Mucosa of descending colon (tissue), 3 donors: ENCODE data around the gene THADA. TPM values are rescaled to one million over a fixed set of nuclear protein-coding genes. Genes with fewer than 3 reads are reported as not detected.
A peak's percentile ranks its signal among the peaks of the same experiment; 100 is the strongest.

Experiments
- ATAC-seq: fragments of 200-7000 bp; cut with Tn5 transposase; one replicate; pipeline ENCODE4 v1.9.1; 2020; ENCODE audit warnings: mild to moderate bottlenecking, moderate library complexity
- DNase-seq, 3 donors: peaks; one replicate each; pipeline ENCODE4 v3.0.0-alpha.2; 2020
- H3K36me3 ChIP-seq: fragments of 200-600 bp; one replicate; pipeline ENCODE4 v1.8.0; 2021; ENCODE audit warnings: low read depth, mild to moderate bottlenecking
- H3K4me1 ChIP-seq: fragments of 200-600 bp; one replicate; pipeline ENCODE4 v1.8.0; 2021; ENCODE audit warnings: low read depth, mild to moderate bottlenecking
- H3K4me3 ChIP-seq: fragments of 200-600 bp; one replicate; pipeline ENCODE4 v1.8.0; 2021; ENCODE audit warnings: mild to moderate bottlenecking
- H3K9me3 ChIP-seq: fragments of 200-600 bp; one replicate; pipeline ENCODE4 v1.8.0; 2021; ENCODE audit warnings: mild to moderate bottlenecking
- intact Hi-C, 2 donors: fragments of 100-400 bp; cut with DNase I in 1 of 2; cut with micrococcal nuclease in 1 of 2; formaldehyde crosslinking; loops; one replicate each; pipeline versions ENCODE4 v1.11.0 to v1.11.1; 2022; cut with DNase I, micrococcal nuclease
- total RNA-seq, 3 donors: library from RNA; stranded (reverse); fragmentation: NEBNext Ultra II Directional in 2 of 3; extraction: Animal tissue kit (Norgen Biotek cat#: 25700) in 2 of 3; gene quantifications; one replicate each; pipeline versions ENCODE4 v1.2.1 to v1.2.4, GENCODE V29; 2021 to 2023
- TF ChIP-seq, protein P1 (sequence below): fragments of 200-600 bp; IDR thresholded peaks from one replicate; pipeline ENCODE4 v1.8.0; 2022; ENCODE audit warnings: antibody characterized with exemption, mild to moderate bottlenecking
- donor health status: DM: no; HTN: no; CAD: no; lungs with moderate emphysema.
- donor health status: DM: no; HTN: no; CAD: no.
- donor health status: DM: no; HTN: yes; CAD: no.

THADA gene
- total RNA-seq, 3 donors from 2014 or later = 20.1 to 26.7 (median 25.3) TPM

DNA sequence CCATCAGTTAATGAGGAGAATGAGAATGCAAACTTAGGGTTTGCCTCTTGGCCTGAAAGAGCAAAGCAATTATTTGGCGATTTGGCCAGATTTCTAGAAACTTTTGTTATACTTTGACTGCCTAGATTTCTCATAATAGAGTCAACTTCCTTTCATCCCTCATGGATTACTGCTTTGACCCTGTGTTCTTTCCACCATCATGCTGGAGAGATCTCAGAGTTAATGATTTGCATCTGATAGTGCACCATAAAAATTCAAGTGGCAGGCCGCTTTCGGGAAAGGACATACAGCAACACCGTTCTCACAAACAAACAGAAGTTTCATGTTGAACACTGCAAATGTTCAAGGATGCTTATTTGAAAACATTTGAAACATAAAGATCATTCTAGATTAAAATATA is 225.7 kb downstream of the THADA start:
- peaks cover 18% of the 10 kb centered on the region for H3K4me1 ChIP-seq
- intact Hi-C loops = no loop called here
- ATAC-seq (peak; percentile 95), DNase-seq (peak in 1 of 3 donors; percentile 57)
- TF ChIP-seq, protein P1, sequence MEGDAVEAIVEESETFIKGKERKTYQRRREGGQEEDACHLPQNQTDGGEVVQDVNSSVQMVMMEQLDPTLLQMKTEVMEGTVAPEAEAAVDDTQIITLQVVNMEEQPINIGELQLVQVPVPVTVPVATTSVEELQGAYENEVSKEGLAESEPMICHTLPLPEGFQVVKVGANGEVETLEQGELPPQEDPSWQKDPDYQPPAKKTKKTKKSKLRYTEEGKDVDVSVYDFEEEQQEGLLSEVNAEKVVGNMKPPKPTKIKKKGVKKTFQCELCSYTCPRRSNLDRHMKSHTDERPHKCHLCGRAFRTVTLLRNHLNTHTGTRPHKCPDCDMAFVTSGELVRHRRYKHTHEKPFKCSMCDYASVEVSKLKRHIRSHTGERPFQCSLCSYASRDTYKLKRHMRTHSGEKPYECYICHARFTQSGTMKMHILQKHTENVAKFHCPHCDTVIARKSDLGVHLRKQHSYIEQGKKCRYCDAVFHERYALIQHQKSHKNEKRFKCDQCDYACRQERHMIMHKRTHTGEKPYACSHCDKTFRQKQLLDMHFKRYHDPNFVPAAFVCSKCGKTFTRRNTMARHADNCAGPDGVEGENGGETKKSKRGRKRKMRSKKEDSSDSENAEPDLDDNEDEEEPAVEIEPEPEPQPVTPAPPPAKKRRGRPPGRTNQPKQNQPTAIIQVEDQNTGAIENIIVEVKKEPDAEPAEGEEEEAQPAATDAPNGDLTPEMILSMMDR = no peak
- no peaks in the 10 kb centered on the region for H3K36me3 ChIP-seq
- no peak overlapping the region for H3K4me3 ChIP-seq
- no peaks in the 10 kb centered on the region for H3K9me3 ChIP-seq

DNA sequence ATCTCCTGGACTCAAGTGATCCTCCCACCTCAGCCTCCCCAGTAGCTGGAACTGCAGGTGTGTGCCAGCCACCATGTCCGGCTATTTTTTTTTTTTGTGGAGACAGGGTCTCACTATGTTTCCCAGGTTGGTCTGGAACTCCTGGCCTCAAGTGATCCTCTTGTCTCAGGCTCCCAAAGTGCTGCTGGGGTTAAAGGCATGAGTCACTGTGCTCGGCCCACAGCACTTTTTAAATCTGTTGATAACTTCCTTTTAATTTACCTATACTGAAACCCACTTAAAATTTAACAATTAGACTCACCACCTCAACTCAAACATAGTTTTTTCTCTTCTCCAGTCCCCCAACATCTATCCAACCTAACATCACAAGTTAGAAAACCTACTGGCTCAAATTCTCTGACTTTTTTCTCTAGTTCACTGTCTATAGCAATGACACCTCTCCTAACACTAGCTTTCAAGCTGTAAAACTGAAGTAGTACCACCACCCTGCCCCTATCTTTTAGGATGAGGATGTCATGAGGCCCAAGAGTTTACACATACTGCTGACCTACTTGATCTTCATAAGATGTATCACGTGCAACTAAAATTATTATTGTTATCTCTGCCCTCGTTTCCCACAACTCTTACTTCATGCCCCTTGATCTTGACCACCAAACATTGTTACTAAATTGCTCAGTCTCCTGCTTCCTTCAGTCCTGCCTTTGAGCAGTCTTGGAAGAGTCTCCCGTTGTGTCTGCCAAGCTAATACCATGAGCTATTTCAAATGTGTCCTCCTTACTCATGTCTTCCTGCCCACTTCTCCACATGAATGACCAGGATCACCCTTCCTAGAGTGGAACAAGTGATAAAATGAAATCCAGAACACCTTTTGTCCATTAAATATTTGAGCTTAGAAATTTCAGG is 227.1 kb downstream of the THADA start:
- ATAC-seq (no peak), DNase-seq (no peak)
- H3K4me1 ChIP-seq = peaks cover 18% of the 10 kb centered on the region
- H3K9me3 ChIP-seq = no peaks in the 10 kb centered on the region
- TF ChIP-seq, protein P1 = no peak
- intact Hi-C loops = no loop called here
- H3K36me3 ChIP-seq = no peaks in the 10 kb centered on the region
- no peak overlapping the region for H3K4me3 ChIP-seq

GRCh38 chr2:43367012-43367782 is 228.6 kb downstream of the THADA start:
- TF ChIP-seq, protein P1 = no peak
- Histone ChIP-seq H3K9me3 (no peaks in the 10 kb centered on the region), H3K4me3 (no peak overlapping the region), H3K36me3 (no peaks in the 10 kb centered on the region), H3K4me1 (peaks cover 22% of the 10 kb centered on the region)
- intact Hi-C loops = no loop called here
- ATAC-seq (no peak), DNase-seq (no peak)

DNA sequence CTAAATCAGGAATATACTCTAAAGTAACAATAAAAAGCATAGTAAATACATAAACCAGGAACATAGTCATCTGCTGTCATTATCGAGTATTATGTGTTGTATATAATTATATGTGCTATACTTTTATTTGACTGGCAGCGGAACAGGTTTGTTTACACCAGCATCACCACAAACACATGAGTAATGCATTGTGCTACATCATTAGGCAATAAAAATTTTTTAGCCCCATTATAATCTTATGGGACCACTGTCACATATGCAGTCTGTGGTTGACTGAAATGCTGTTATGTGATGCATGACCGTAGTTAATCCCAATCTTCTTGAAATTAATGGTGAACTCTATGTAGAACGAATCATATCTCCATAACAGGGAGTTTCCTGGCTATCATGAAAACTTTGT is 232.7 kb downstream of the THADA start:
- TF ChIP-seq, protein P1 = no peak
- ATAC-seq = peak; percentile 60
- Histone ChIP-seq H3K4me1 (peaks cover 9% of the 10 kb centered on the region), H3K9me3 (no peaks in the 10 kb centered on the region), H3K36me3 (no peaks in the 10 kb centered on the region), H3K4me3 (no peak overlapping the region)
- no peak for DNase-seq
- intact Hi-C loops = no loop called here

DNA sequence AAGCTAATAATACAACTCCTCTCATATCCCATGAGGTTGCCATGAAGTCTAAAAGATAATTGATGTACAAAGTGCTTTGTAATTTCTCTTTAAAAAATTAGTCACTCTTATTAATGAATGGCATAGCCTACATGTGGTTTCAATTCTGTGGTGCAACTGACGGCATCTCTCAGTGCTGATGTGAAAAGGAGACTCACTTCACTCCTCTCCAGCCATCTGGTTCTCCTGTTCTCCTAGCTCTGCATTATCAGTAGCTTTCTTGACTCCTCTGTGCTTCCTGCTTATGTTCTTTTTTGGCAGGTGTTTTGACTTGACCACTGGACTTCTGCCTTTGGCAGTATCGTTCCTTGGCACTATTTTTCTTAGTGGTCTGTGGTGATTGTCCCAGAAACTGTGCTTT is 234.6 kb downstream of the THADA start:
- TF ChIP-seq, protein P1 = no peak
- ATAC-seq (no peak), DNase-seq (no peak)
- intact Hi-C loops = no loop called here
- H3K36me3 ChIP-seq = no peaks in the 10 kb centered on the region
- no peaks in the 10 kb centered on the region for H3K9me3 ChIP-seq
- H3K4me1 ChIP-seq = peaks cover 9% of the 10 kb centered on the region
- no peak overlapping the region for H3K4me3 ChIP-seq
